HepG2 (cell line): ENCODE measurements around the gene KANSL1. TPM values are rescaled to one million over a fixed set of nuclear protein-coding genes. Genes with fewer than 3 reads are reported as not detected.

Experiments
- ATAC-seq: fragments of 200-7000 bp; cut with Tn5 transposase; 3 replicates; pipeline ENCODE4 v1.9.1; 2020; ENCODE audit warnings: mild to moderate bottlenecking, moderate library complexity
- BruUV-seq: library from RNA; stranded (reverse); fragments of 400-500 nt; replicated peaks from 2 replicates; lab custom pipeline; 2021; lab: Mats Ljungman, UMichigan
- CTCF ChIA-PET: fragments of 300-600 bp; formaldehyde crosslinking; extraction: SDS; loops from one replicate; lab custom pipeline; 2021; ENCODE audit warnings: low total read pairs, inconsistent platforms, low intra/inter-chr PET ratio; lab: Yijun Ruan, JAX
- POLR2A ChIA-PET: fragments of 350-600 bp; sonication (Branson Sonifier 250); formaldehyde crosslinking; loops from one replicate; lab custom pipeline; 2020; ENCODE audit warnings: antibody characterized with exemption, inconsistent platforms; lab: Yijun Ruan, JAX
- DNase-seq: peaks from one replicate; pipeline ENCODE4 v3.0.0-alpha.2; 2015; ENCODE audit warnings: low spot score
- FAIRE-seq: peaks from 3 replicates; lab custom pipeline; 2011; peaks lifted over from hg19 to GRCh38; lab: Jason Lieb, UNC
- H2AFZ ChIP-seq: one replicate; pipeline ENCODE4 v1.6.1; 2011; ENCODE audit warnings: low read length, inconsistent platforms
- H3K27ac ChIP-seq: fragments of 300-600 bp; 3 replicates; pipeline ENCODE4 v1.8.0; 2011; ENCODE audit warnings: mixed run types, mild to moderate bottlenecking, mixed read lengths, low read length, inconsistent platforms; ENCODE audit not compliant: insufficient read depth; ENCODE audit errors: extremely low read length
- H3K27me3 ChIP-seq, 2 experiments: fragments of 200-600 bp in 1 of 2; 2 replicates in 1 of 2; 3 replicates in 1 of 2; pipeline versions ENCODE4 v1.6.0 to v1.8.0; 2011; ENCODE audit warnings: low read length in 2 of 2, mild to moderate bottlenecking in 2 of 2, moderate library complexity in 2 of 2, inconsistent platforms in 1 of 2; ENCODE audit not compliant: insufficient read depth in 2 of 2, control insufficient read depth in 1 of 2
- H3K36me3 ChIP-seq, 2 experiments: fragments of 200-600 bp in 1 of 2; replicated peaks in 1 of 2; 2 replicates in 1 of 2; 3 replicates in 1 of 2; pipeline versions ENCODE4 v1.5.1 to v1.8.0; 2011; ENCODE audit warnings: low read length in 2 of 2, inconsistent platforms in 1 of 2; ENCODE audit not compliant: insufficient read depth in 2 of 2, control insufficient read depth in 1 of 2
- H3K4me1 ChIP-seq: 2 replicates; pipeline ENCODE4 v1.5.1; 2012; ENCODE audit warnings: low read length, inconsistent platforms; ENCODE audit not compliant: insufficient read depth
- H3K4me2 ChIP-seq: 2 replicates; pipeline ENCODE4 v1.6.0; 2011; ENCODE audit warnings: low read depth, low read length, inconsistent platforms
- H3K4me3 ChIP-seq, 3 experiments: fragments of 200-600 bp in 1 of 3; sonication (generic), shearing (Covaris generic) in 1 of 3; replicated peaks in 1 of 3; 2 replicates each; pipeline ENCODE4 v1.5.1; 2011 to 2016; ENCODE audit warnings: low read length in 3 of 3, inconsistent platforms in 2 of 3, low read depth in 2 of 3, mild to moderate bottlenecking in 2 of 3, control low read depth in 1 of 3, mixed read lengths in 1 of 3; ENCODE audit not compliant: insufficient read depth in 1 of 3
- H3K79me2 ChIP-seq: one replicate; pipeline ENCODE4 v1.6.1; 2011; ENCODE audit warnings: low read length, inconsistent platforms; ENCODE audit not compliant: insufficient read depth
- H3K9ac ChIP-seq: 2 replicates; pipeline ENCODE4 v1.6.0; 2011; ENCODE audit warnings: mild to moderate bottlenecking, low read depth, low read length, inconsistent platforms; ENCODE audit not compliant: insufficient read depth
- H3K9me3 ChIP-seq: 2 replicates; pipeline ENCODE4 v1.5.1; 2012; ENCODE audit warnings: mild to moderate bottlenecking, low read length
- H4K20me1 ChIP-seq: 2 replicates; pipeline ENCODE4 v1.6.0; 2011; ENCODE audit warnings: inconsistent platforms, mild to moderate bottlenecking, low read length, moderate library complexity; ENCODE audit not compliant: insufficient read depth
- ELK4 ChIP-seq: sonication (generic); formaldehyde crosslinking; IDR thresholded peaks from 2 replicates; pipeline ENCODE4 v1.9.0; 2021; ENCODE audit warnings: missing genetic modification reagents, borderline replicate concordance
- GTF3A ChIP-seq: sonication (generic); formaldehyde crosslinking; conservative IDR thresholded peaks from 2 replicates; pipeline ENCODE4 v1.4.0; 2020; ENCODE audit warnings: mild to moderate bottlenecking, missing genetic modification reagents
- KAT7 ChIP-seq: IDR thresholded peaks from 2 replicates; pipeline ENCODE4 v1.6.1; 2018; ENCODE audit warnings: borderline replicate concordance, missing compliant biosample characterization
- MXI1 ChIP-seq: IDR thresholded peaks from 3 replicates; pipeline ENCODE4 v1.6.1; 2012; ENCODE audit warnings: low read depth, low read length, inconsistent platforms, borderline replicate concordance
- NFE2L2 ChIP-seq: fragments of 150-350 bp; IDR thresholded peaks from 2 replicates; pipeline ENCODE4 v1.6.1; 2014; ENCODE audit warnings: low read length
- NONO ChIP-seq, 2 experiments: fragments of 450-650 bp in 1 of 2; sonication (generic) in 1 of 2; formaldehyde crosslinking in 1 of 2; IDR thresholded peaks in 1 of 2; conservative IDR thresholded peaks in 1 of 2; 2 replicates each; pipeline versions ENCODE4 v1.6.1 to v1.8.0; 2017 to 2022; ENCODE audit warnings: mild to moderate bottlenecking in 1 of 2, missing genetic modification reagents in 1 of 2, moderate library complexity in 1 of 2
- PLSCR1 ChIP-seq: sonication (generic); formaldehyde crosslinking; IDR thresholded peaks from 2 replicates; pipeline ENCODE4 v1.5.0; 2020; ENCODE audit warnings: missing genetic modification reagents, mild to moderate bottlenecking, borderline replicate concordance
- RNF219 ChIP-seq: sonication (generic); formaldehyde crosslinking; IDR thresholded peaks from 2 replicates; pipeline ENCODE4 v1.5.0; 2020; ENCODE audit warnings: mild to moderate bottlenecking, missing genetic modification reagents
- SP140L ChIP-seq: sonication (generic); formaldehyde crosslinking; IDR thresholded peaks from 2 replicates; pipeline ENCODE4 v1.4.0; 2020; ENCODE audit warnings: missing genetic modification reagents, borderline replicate concordance
- ZC3H13 ChIP-seq: sonication (generic); formaldehyde crosslinking; IDR thresholded peaks from 2 replicates; pipeline ENCODE4 v1.8.1; 2023; ENCODE audit warnings: mild to moderate bottlenecking, missing genetic modification reagents, moderate library complexity
- ZNF10 ChIP-seq: sonication (generic); formaldehyde crosslinking; IDR thresholded peaks from 2 replicates; pipeline ENCODE4 v1.4.0; 2020; ENCODE audit warnings: mild to moderate bottlenecking, low read depth, missing genetic modification reagents, borderline replicate concordance
- ZNF224 ChIP-seq: sonication (generic); formaldehyde crosslinking; IDR thresholded peaks from 2 replicates; pipeline ENCODE4 v1.5.0; 2020; ENCODE audit warnings: mild to moderate bottlenecking, missing genetic modification reagents
- ZSCAN31 ChIP-seq: sonication (generic); formaldehyde crosslinking; IDR thresholded peaks from 2 replicates; pipeline ENCODE4 v1.5.0; 2020; ENCODE audit warnings: low read depth, mild to moderate bottlenecking, missing genetic modification reagents
- WGBS: methylation state at CpG from one replicate; pipeline ENCODE4 v1.1.6; 2017; ENCODE audit warnings: low lambda C conversion rate; 5-methylcytosine and 5-hydroxymethylcytosine counted together
- in situ Hi-C: cut with HindIII; loops from 2 replicates; pipeline ENCODE4 v1.10.0; 2017; ENCODE audit warnings: low pct_unique_long_range_greater_than_20kb; ENCODE audit not compliant: extremely low pct_ligation_motif_present
- intact Hi-C: fragments of 100-400 bp; cut with micrococcal nuclease; formaldehyde crosslinking; loops from one replicate; pipeline ENCODE4 v1.10.0; 2022; ENCODE audit not compliant: unreplicated experiment
- polyA plus RNA-seq, 8 experiments: library from polyadenylated mRNA; depleted of rRNA in 3 of 8; stranded (reverse) in 7 of 8; unstranded in 1 of 8; fragments of >200 nt; fragmentation: Illumina TruSeq in 4 of 8; extraction: Trizol in 4 of 8; gene quantifications; 2 replicates each; pipeline versions ENCODE4 v1.2.1 to v1.2.3, GENCODE V29; 2011 to 2016; ENCODE audit warnings: low read depth in 4 of 8, missing spikeins in 1 of 8, mixed read lengths in 1 of 8; ENCODE audit not compliant: insufficient read depth in 1 of 8
- total RNA-seq, 5 experiments: library from RNA; depleted of rRNA; stranded (reverse); fragments of >200 nt; fragmentation: Illumina TruSeq; extraction: Trizol; gene quantifications; 2 replicates each; pipeline ENCODE4 v1.2.3, GENCODE V29; 2016; ENCODE audit warnings: low read depth in 1 of 5
- TF ChIP-seq, protein P1 (sequence below): sonication (generic); formaldehyde crosslinking; IDR thresholded peaks from 2 replicates; pipeline ENCODE4 v1.5.1; 2020; ENCODE audit warnings: mild to moderate bottlenecking, missing genetic modification reagents, moderate library complexity
- TF ChIP-seq, protein P2 (sequence below): fragments of 450-650 bp; IDR thresholded peaks from 2 replicates; pipeline ENCODE4 v1.6.1; 2016

Gene KANSL1
- total and polyA plus RNA-seq, 2 of the 13 experiments (the other 11 are each of a cell fraction or from before 2014, with no cell fraction given) = 24.0 to 59.6 TPM

- Histone ChIP-seq H3K9me3 (no peaks in the 10 kb centered on the region), H3K27ac (no peak overlapping the region), H3K4me1 (peaks cover 43% of the 10 kb centered on the region), H4K20me1 (no peaks in the 10 kb centered on the region), H2AFZ (no peak overlapping the region), H3K36me3 (no peaks in the 10 kb centered on the region), H3K79me2 (no peaks in the 10 kb centered on the region), H3K4me3 (peak overlapping the region; percentile 13 to 67 (median 39); a peak in 5 of 6 replicates), H3K4me2 (peak overlapping the region; percentile 92), H3K9ac (no peak overlapping the region), H3K27me3 (0 out of 5 replicates have a peak, but pooled peaks cover 0 to 1% of the 10 kb centered on the region in 2 experiments)
- no TSS peak for BruUV-seq
- intact Hi-C loops (loop anchor here (1.0 to 5.0 kb wide), 3 partner anchors 42 to 285 kb away; no protein-coding TSS in a partner anchor), in situ Hi-C loops (loop anchor here (5.0 to 25.0 kb wide), 3 partner anchors 40 to 835 kb away; no protein-coding TSS in a partner anchor)
- CTCF ChIA-PET = interaction anchor here (1.2 to 4.3 kb wide), 4 partner anchors 41 to 210 kb away, joined by 4 to 37 read pairs (median 10); no protein-coding TSS in a partner anchor
- 12% methylated on average over 8 of the region's 8 CpGs for WGBS
- POLR2A ChIA-PET = interaction anchor here (0.8 to 2.4 kb wide), 3 partner anchors 190 to 211 kb away, joined by 3 to 11 read pairs (median 4); partner anchors contain the start of gene KANSL1
- peak; percentile 76 for ATAC-seq
- DNase-seq = peak; percentile 75
- FAIRE-seq = peak; percentile 95
- TF ChIP-seq ZC3H13 (CRISPR knock-in tag) = no peak
- no peak for TF ChIP-seq PLSCR1 (CRISPR knock-in tag)
- TF ChIP-seq, protein P1, sequence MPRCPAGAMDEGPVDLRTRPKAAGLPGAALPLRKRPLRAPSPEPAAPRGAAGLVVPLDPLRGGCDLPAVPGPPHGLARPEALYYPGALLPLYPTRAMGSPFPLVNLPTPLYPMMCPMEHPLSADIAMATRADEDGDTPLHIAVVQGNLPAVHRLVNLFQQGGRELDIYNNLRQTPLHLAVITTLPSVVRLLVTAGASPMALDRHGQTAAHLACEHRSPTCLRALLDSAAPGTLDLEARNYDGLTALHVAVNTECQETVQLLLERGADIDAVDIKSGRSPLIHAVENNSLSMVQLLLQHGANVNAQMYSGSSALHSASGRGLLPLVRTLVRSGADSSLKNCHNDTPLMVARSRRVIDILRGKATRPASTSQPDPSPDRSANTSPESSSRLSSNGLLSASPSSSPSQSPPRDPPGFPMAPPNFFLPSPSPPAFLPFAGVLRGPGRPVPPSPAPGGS (CRISPR knock-in tag) = no peak
- TF ChIP-seq ZNF10 (CRISPR knock-in tag) = no peak
- no peak for TF ChIP-seq GTF3A (CRISPR knock-in tag)
- no peak for TF ChIP-seq NFE2L2
- peak; percentile 24; the same call in 1 of the 2 replicates for TF ChIP-seq ZSCAN31 (CRISPR knock-in tag)
- 0 out of 3 replicates have a peak, but pooled peaks have one; percentile 7 for TF ChIP-seq MXI1
- TF ChIP-seq, protein P2, sequence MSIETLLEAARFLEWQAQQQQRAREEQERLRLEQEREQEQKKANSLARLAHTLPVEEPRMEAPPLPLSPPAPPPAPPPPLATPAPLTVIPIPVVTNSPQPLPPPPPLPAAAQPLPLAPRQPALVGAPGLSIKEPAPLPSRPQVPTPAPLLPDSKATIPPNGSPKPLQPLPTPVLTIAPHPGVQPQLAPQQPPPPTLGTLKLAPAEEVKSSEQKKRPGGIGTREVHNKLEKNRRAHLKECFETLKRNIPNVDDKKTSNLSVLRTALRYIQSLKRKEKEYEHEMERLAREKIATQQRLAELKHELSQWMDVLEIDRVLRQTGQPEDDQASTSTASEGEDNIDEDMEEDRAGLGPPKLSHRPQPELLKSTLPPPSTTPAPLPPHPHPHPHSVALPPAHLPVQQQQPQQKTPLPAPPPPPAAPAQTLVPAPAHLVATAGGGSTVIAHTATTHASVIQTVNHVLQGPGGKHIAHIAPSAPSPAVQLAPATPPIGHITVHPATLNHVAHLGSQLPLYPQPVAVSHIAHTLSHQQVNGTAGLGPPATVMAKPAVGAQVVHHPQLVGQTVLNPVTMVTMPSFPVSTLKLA = no peak
- no peak for TF ChIP-seq RNF219
- no peak for TF ChIP-seq NONO (IDR thresholded peaks at IDR 0.05)
- no peak for TF ChIP-seq NONO (CRISPR knock-in tag; conservative IDR thresholded peaks at IDR 0.05)
- TF ChIP-seq KAT7 = no peak
- TF ChIP-seq SP140L (CRISPR knock-in tag) = no peak
- no peak for TF ChIP-seq ELK4 (CRISPR knock-in tag)
- TF ChIP-seq ZNF224 (CRISPR knock-in tag) = 0 out of 2 replicates have a peak, but pooled peaks have one; percentile 32
These were observed 190.8 kb downstream of the KANSL1 start for GRCh38 chr17:46002311-46002972.
